ENCODE measurements around the gene MYMK. TPM values are rescaled to one million over a fixed set of nuclear protein-coding genes. Genes with fewer than 3 reads are reported as not detected.

MYMK gene
- total RNA-seq, 1 experiment from 2014 or later, result not detected

DNA sequence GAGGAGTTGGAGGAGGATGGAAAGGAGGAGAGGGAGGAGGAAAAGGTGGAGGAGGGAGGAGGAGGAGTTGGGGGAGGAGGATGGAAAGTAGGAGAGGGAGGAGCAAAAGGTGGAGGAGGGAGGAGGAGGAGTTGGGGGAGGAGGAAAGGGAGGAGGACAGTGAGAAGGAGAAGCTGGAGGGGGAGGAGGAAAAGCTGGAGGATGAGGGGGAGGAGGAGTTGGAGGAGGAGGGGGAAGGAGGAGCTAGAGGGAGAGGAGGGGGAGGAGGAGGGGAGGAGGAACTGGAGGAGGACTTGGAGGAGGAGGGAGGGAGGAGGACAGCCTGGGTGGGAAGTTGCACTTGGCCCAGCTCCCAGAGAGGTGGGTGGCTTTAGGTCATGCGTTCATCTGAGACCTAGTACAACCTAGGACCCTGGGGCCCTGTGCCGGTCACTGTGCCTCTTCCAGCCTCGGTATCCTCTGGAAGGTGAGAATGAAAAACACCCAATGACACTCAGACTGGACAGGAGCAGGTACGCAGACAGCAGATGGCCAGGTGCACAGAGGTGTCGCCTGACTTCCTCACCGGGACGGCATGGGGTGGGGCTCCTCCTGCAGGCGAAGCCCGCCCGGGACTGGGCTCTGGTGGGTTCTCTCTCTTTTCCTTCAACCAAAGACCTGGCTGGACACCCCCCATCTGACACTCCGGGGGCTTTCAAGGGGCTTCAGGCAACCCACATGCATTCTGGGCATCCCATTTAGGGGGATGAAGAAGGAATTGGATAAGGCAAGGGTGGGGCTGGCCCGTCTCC, 33.7 kb downstream of the MYMK start:
- no peaks in the 10 kb centered on the region for H3K4me1 Mint-ChIP-seq (ENCODE audit: low read depth, unreplicated experiment)
- ChIA-PET POLR2A (interaction anchor here (1.1 kb wide), 1 partner anchor 32 kb away, joined by 4 read pairs; no protein-coding TSS in a partner anchor), CTCF (interaction anchor here (0.6 kb wide), 1 partner anchor 239 kb away, joined by 3 read pairs; no protein-coding TSS in a partner anchor)
- H3K36me3 Mint-ChIP-seq (ENCODE audit: insufficient read depth, unreplicated experiment), result no peaks in the 10 kb centered on the region
- no TSS peak for BruUV-seq (replicated peaks)
- intact Hi-C loops (cut with micrococcal nuclease; ENCODE audit: unreplicated experiment), result no loop called here
- Histone ChIP-seq H3K27me3 (replicated peaks; ENCODE audit: control insufficient read depth, insufficient read depth, low read length) (no peaks in the 10 kb centered on the region), H3K4me1 (no peaks in the 10 kb centered on the region), H3K36me3 (ENCODE audit: control insufficient read depth, insufficient read depth, low read length) (no peaks in the 10 kb centered on the region), H3K9me3 (no peaks in the 10 kb centered on the region), H3K4me3 (ENCODE audit: low read depth, low read length) (no peak overlapping the region)
- no peak overlapping the region for H3K4me3 Mint-ChIP-seq (ENCODE audit: unreplicated experiment)
- H3K27ac Mint-ChIP-seq (ENCODE audit: unreplicated experiment), result no peak overlapping the region
- no peak for DNase-seq
- H3K27me3 Mint-ChIP-seq (ENCODE audit: insufficient read depth, unreplicated experiment), result no peaks in the 10 kb centered on the region
- no peaks in the 10 kb centered on the region for H3K9me3 Mint-ChIP-seq (ENCODE audit: unreplicated experiment)
- TF ChIP-seq CTCF (IDR thresholded peaks at IDR 0.05; ENCODE audit: insufficient read depth in 1 of 2, low read depth in 1 of 2, low read length in 1 of 2, severe bottlenecking in 1 of 2, unreplicated experiment in 1 of 2), result no peak

- H3K36me3 Mint-ChIP-seq (ENCODE audit: insufficient read depth, unreplicated experiment), result no peaks in the 10 kb centered on the region
- no TSS peak for BruUV-seq (replicated peaks)
- CTCF ChIA-PET, result no interaction called here
These were observed 34.5 kb downstream of the MYMK start for GRCh38 chr9:133490201-133490681.

More at GRCh38 chr9:133490201-133490681, 34.5 kb downstream of the MYMK start:
- Histone ChIP-seq H3K9me3 (no peaks in the 10 kb centered on the region), H3K27me3 (replicated peaks; ENCODE audit: control insufficient read depth, insufficient read depth, low read length) (no peaks in the 10 kb centered on the region), H3K4me3 (ENCODE audit: low read depth, low read length) (no peak overlapping the region), H3K4me1 (peaks cover 3% of the 10 kb centered on the region; the same call in 1 of the 2 replicates), H3K36me3 (ENCODE audit: control insufficient read depth, insufficient read depth, low read length) (no peaks in the 10 kb centered on the region)
- no peak for TF ChIP-seq CTCF (IDR thresholded peaks at IDR 0.05; ENCODE audit: insufficient read depth in 1 of 2, low read depth in 1 of 2, low read length in 1 of 2, severe bottlenecking in 1 of 2, unreplicated experiment in 1 of 2)
- no peak overlapping the region for H3K4me3 Mint-ChIP-seq (ENCODE audit: unreplicated experiment)
- DNase-seq, result no peak
- no peaks in the 10 kb centered on the region for H3K9me3 Mint-ChIP-seq (ENCODE audit: unreplicated experiment)
- H3K27ac Mint-ChIP-seq (ENCODE audit: unreplicated experiment), result no peak overlapping the region
- H3K4me1 Mint-ChIP-seq (ENCODE audit: low read depth, unreplicated experiment), result no peaks in the 10 kb centered on the region
- POLR2A ChIA-PET, result interaction anchor here (1.1 kb wide), 1 partner anchor 31 kb away, joined by 4 read pairs; no protein-coding TSS in a partner anchor
- intact Hi-C loops (cut with micrococcal nuclease; ENCODE audit: unreplicated experiment), result no loop called here
- no peaks in the 10 kb centered on the region for H3K27me3 Mint-ChIP-seq (ENCODE audit: insufficient read depth, unreplicated experiment)
